WERI-Rb-1 (cell line): ENCODE results near the gene ADARB2.

Source experiments
- DNase-seq: peaks from one replicate; pipeline ENCODE4 v3.0.0-alpha.2; 2020
- H3K27ac ChIP-seq: fragments of 250-450 bp; sonication (Bioruptor Pico); 2 replicates; pipeline ENCODE4 v1.5.1; 2020; ENCODE audit warnings: mild to moderate bottlenecking, moderate library complexity
- H3K27me3 ChIP-seq: fragments of 250-450 bp; sonication (Bioruptor Pico); 2 replicates; pipeline ENCODE4 v1.5.1; 2021; ENCODE audit warnings: mild to moderate bottlenecking, low read depth, moderate library complexity; ENCODE audit not compliant: insufficient read depth, severe bottlenecking
- H3K36me3 ChIP-seq: fragments of 250-450 bp; sonication (Bioruptor Pico); 2 replicates; pipeline ENCODE4 v1.5.1; 2020; ENCODE audit warnings: mild to moderate bottlenecking, moderate library complexity
- H3K4me3 ChIP-seq: 2 replicates; pipeline ENCODE4 v1.5.1; 2011; ENCODE audit warnings: low read depth, mild to moderate bottlenecking, control low read depth, low read length
- H3K9me3 ChIP-seq: fragments of 250-450 bp; sonication (Bioruptor Pico); 2 replicates; pipeline ENCODE4 v1.5.1; 2021; ENCODE audit warnings: mild to moderate bottlenecking, moderate library complexity; ENCODE audit not compliant: severe bottlenecking
- TF ChIP-seq, protein P1 (sequence below): IDR thresholded peaks from 2 replicates; pipeline ENCODE4 v1.5.1; 2011; ENCODE audit warnings: low read depth, mild to moderate bottlenecking, control low read depth, inconsistent platforms, low read length

Gene ADARB2

DNA sequence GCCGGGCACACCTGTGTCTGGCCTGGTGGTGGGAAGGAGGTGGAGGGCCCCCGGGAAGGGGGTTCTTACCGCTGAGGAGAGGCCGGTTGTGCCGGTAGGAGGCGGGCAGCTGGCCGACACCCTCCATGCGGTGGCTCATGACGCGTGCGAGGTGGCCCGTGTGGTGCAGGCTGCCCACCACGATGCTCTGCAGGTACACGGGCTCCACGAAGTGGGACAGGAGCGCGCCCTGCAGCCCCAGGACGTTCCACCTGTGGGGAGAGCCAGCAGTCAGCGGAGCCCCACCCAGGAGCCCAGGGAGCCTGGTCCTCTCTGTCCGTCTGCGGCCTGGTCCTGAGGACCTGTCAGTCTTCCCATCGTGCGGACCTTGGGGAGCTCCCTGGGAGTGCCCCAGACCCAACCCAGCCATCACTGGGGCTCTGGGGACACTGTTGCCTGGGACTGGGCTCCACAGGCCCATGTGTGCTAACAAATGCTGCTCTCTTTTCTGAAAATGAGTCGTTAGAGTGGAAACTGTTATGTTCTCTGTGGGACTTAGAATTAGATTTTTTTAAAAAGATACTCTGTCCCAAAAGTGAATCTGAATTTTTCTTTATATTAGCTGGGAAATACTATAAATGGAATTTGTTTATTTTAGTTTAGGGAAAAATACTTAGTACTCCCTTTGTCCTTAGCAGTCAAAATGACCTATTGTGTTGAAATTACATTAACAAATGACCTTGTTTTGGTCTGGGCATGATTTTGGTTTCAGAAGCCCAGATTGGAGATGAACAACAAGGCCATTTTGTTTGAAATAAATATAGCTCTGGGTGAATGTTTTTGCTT, 537.2 kb downstream of the ADARB2 start:
- H3K27me3 ChIP-seq = peaks cover 19% of the 10 kb centered on the region
- no peaks in the 10 kb centered on the region for H3K36me3 ChIP-seq
- no peak overlapping the region for H3K4me3 ChIP-seq
- no peaks in the 10 kb centered on the region for H3K9me3 ChIP-seq
- no peak for DNase-seq
- H3K27ac ChIP-seq = no peak overlapping the region
- TF ChIP-seq, protein P1, sequence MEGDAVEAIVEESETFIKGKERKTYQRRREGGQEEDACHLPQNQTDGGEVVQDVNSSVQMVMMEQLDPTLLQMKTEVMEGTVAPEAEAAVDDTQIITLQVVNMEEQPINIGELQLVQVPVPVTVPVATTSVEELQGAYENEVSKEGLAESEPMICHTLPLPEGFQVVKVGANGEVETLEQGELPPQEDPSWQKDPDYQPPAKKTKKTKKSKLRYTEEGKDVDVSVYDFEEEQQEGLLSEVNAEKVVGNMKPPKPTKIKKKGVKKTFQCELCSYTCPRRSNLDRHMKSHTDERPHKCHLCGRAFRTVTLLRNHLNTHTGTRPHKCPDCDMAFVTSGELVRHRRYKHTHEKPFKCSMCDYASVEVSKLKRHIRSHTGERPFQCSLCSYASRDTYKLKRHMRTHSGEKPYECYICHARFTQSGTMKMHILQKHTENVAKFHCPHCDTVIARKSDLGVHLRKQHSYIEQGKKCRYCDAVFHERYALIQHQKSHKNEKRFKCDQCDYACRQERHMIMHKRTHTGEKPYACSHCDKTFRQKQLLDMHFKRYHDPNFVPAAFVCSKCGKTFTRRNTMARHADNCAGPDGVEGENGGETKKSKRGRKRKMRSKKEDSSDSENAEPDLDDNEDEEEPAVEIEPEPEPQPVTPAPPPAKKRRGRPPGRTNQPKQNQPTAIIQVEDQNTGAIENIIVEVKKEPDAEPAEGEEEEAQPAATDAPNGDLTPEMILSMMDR = no peak

DNA sequence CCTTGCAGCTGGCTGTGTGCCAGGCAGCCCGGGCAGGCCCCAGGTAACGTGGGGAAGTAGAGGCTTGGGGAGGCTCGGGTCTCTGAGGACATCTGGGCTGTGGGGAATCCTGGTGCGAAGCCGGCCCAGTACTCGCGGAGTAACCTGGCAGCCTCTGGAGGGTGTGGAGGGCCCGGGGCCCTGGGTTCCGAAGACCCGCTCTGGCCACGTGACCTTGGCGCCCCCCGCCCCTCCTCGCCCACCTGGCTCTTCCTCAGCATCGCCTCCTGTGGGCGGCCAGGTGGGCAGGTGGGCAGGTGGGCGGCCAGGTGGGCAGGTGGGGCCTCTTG, 538.0 kb downstream of the ADARB2 start:
- TF ChIP-seq, protein P1 = no peak
- no peak overlapping the region for H3K4me3 ChIP-seq
- DNase-seq = no peak
- no peaks in the 10 kb centered on the region for H3K9me3 ChIP-seq
- H3K36me3 ChIP-seq = no peaks in the 10 kb centered on the region
- peaks cover 19% of the 10 kb centered on the region for H3K27me3 ChIP-seq
- H3K27ac ChIP-seq = no peak overlapping the region

DNA sequence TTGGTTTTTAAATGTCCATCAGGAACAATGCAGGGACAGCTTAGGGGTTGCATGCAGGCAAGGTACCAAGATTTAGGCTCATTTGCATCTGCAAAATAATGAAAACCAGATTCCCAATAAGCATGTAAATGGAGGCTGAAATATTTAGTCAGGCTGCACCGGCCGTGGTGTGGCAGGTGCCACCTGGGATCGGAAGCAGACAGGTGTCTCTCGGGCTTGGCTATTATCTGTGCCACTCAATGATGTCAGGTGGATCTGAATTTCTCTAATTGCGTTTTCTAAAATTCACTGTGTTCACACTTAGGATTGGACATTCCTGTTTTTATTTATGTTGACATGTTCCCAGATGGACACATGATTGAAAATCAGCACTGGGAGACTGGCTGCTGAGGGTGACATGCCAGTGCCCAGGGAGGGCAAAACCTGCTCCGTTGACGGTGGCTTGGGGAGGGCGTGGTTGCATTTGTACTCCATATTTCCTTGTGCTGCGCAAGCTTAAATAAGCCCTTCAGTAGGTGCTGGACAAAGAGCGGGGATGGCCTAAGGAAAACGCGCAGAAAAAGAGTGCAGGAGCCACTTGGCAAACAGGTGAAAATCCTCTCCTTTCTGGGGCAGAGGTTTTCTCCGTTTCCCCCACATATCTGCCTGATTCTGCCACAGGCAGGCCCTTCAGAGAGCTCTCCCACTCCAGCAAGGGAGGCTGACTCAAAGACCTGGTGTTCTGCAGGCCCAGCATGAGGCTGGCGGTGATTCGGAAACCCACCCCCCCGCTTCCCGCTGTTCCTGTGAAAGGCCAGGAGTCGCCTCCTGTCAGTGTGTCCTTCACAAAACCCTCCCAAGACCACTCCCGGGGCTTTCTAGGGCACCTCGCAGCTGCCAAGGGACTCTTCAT, 538.6 kb downstream of the ADARB2 start:
- Histone ChIP-seq H3K27ac (no peak overlapping the region), H3K36me3 (no peaks in the 10 kb centered on the region), H3K4me3 (no peak overlapping the region), H3K27me3 (peaks cover 19% of the 10 kb centered on the region), H3K9me3 (no peaks in the 10 kb centered on the region)
- TF ChIP-seq, protein P1 = no peak
- DNase-seq = no peak

DNA sequence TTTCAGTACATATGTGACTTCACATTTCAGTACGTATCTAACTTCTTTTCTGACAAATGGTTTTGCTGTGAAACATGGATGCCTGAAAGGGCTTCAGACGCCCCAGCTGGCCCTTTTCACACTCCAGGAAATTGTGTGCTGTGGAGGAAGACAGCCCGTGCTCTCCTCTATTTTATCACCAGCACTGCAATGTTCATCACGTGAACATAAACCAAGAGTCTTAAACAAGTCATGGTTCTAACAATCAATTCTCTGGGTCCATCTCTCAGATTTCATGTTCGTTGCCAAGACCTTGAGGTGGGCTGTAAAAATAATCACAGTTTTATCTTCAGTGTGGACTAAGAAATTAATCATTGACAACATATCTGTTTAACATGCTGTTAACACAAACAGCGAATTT, 539.9 kb downstream of the ADARB2 start:
- Histone ChIP-seq H3K27ac (no peak overlapping the region), H3K4me3 (no peak overlapping the region), H3K9me3 (no peaks in the 10 kb centered on the region), H3K36me3 (no peaks in the 10 kb centered on the region), H3K27me3 (peaks cover 21% of the 10 kb centered on the region)
- no peak for DNase-seq
- TF ChIP-seq, protein P1 = no peak

DNA sequence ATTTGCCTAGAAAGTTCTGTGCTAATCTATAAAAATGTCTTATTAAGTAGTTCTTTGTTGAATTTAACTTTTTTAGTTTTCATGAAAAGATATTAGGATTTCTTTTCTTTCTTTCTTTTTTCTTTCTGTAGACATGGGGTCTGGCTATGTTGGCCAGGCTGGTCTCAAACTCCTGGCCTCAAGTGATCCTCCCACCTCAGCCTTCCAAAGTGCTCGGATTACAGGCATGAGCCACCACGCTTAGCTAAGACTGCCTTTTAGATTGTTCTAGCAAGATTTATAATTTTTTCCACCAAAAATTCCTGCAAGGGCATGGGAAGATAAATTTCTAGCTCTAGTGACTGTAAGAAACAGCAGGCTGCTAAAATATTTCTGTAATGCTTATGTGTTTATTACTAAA, 540.7 kb downstream of the ADARB2 start:
- no peaks in the 10 kb centered on the region for H3K9me3 ChIP-seq
- H3K27ac ChIP-seq = no peak overlapping the region
- TF ChIP-seq, protein P1 = no peak
- H3K36me3 ChIP-seq = no peaks in the 10 kb centered on the region
- DNase-seq = no peak
- no peak overlapping the region for H3K4me3 ChIP-seq
- peaks cover 26% of the 10 kb centered on the region for H3K27me3 ChIP-seq
